NB4 (cell line): ENCODE measurements around the gene INPP5D.

Experiments used
- MYC ChIP-seq: IDR thresholded peaks from 2 replicates; pipeline ENCODE4 v1.6.1; 2011; ENCODE audit warnings: low read depth, low read length
- TF ChIP-seq, protein P1 (sequence below): IDR thresholded peaks from one replicate; pipeline ENCODE4 v1.5.1; 2012; ENCODE audit warnings: low read depth, low read length

DNA sequence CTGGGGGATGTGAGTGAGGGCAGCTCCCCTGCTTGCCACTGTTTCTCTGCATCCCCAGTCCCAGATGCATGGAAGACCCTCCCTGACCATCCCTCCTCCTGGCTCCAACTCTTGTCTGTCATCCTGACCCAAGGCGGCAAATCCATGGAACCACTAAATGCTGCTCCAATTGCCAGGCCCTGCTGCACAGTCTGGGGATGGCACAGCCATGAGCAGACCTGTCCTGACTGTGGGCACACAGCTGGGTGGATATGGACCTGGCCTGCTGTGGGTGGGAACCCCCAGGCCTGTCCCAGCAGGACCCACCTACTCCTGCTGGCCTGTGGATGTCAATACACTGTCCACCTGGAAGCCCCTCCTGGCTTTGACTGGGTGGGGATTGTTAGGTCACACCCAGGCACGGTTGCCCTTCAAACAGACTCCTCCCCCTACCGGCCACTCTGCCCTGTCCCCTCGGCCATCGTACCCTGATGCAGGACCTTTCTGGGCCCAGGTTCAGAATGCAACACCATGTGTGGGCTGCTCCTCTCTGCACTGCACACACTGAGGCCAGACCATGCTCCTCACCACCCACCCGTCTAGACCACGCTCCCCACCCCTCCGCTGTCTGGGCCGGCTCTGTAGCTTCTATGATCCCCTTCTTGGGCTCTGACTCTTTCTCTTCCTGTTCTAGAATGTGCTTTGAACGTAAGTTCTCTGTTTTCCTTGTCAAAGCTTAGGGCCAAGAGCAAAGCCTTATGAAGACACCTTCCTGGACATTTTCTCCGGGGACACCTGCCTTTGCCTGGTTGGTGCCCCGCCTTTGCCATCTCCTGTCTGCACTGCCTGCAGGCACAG, 57.9 kb downstream of the INPP5D start:
- TF ChIP-seq, protein P1, sequence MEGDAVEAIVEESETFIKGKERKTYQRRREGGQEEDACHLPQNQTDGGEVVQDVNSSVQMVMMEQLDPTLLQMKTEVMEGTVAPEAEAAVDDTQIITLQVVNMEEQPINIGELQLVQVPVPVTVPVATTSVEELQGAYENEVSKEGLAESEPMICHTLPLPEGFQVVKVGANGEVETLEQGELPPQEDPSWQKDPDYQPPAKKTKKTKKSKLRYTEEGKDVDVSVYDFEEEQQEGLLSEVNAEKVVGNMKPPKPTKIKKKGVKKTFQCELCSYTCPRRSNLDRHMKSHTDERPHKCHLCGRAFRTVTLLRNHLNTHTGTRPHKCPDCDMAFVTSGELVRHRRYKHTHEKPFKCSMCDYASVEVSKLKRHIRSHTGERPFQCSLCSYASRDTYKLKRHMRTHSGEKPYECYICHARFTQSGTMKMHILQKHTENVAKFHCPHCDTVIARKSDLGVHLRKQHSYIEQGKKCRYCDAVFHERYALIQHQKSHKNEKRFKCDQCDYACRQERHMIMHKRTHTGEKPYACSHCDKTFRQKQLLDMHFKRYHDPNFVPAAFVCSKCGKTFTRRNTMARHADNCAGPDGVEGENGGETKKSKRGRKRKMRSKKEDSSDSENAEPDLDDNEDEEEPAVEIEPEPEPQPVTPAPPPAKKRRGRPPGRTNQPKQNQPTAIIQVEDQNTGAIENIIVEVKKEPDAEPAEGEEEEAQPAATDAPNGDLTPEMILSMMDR, result no peak
- no peak for TF ChIP-seq MYC
